VCaP (cell line): ENCODE data around the gene HEXD.

ENCODE experiments used
- H3K27ac ChIP-seq: fragments of 450-650 bp; 2 replicates; pipeline ENCODE4 v1.5.1; 2017
- CTCF ChIP-seq: fragments of 450-650 bp; conservative IDR thresholded peaks from 2 replicates; pipeline ENCODE4 v1.5.1; 2017; ENCODE audit warnings: mild to moderate bottlenecking, moderate library complexity

The HEXD gene

GRCh38 chr17:82396601-82397435, 21.3 kb upstream of the HEXD start:
- H3K27ac ChIP-seq = peak overlapping the region; percentile 84
- no peak for TF ChIP-seq CTCF

DNA sequence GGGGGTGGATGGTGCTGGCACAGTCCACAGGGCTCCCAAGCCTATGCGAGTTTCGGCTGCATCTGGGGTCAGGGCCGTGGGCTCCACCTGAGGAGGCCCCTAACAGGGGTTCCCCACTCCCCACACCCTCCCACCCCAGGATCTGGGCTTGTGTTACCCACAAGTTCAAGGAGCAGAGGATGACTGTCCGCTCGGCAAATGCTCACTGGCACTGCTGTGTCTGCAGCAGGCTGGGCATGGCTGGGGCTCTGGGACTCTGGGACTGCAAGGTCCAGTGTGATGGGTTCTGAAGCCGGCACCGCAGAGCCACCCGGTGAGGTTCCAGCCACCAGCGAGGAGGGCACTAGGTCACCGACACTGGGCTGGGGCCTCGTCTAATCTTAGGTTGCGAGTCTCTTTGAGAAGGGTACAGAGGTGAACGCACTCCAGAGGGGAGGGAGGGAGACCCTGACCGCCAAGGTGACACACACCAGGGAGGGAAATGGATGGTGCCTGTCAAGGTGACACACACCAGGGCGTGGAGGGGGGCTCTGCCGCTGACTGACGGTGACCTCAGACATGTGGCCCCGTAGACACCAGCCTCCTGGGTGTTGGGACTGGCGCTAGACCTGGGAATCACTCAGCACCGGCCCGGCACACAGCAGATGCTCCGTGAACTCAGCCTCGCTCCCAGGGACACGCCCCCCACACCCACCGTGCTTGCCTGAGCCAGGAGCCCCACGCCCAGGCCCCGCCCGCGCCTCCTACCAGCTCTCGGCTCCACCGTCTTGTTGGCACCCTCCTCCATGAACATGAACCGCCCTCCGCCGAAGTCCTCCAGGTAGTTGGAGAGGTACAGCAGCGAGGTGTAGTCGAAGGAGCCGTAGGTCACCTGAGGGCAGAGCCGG, 20.5 kb upstream of the HEXD start:
- TF ChIP-seq CTCF = no peak
- peak overlapping the region; percentile 84 for H3K27ac ChIP-seq

DNA sequence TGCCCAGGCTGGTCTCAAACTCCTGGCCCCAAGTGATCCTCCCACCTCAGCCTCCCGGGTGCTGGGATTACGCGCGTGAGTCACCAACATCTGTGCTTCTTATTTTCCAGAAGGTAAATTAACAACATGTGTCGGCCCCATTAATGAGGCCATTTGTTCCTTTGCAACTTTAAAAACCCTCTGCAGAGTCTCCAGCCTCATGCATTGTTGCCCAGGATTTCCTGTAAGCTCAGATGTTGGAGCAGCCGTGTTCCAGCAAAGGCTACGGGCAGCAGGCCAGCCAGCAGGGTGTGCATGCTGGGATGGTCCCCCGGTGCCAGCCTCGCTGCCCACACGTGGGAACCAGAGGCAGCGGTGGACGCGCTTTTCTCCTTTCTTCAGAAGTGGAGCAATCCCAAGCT, 19.1 kb upstream of the HEXD start:
- no peak for TF ChIP-seq CTCF

DNA sequence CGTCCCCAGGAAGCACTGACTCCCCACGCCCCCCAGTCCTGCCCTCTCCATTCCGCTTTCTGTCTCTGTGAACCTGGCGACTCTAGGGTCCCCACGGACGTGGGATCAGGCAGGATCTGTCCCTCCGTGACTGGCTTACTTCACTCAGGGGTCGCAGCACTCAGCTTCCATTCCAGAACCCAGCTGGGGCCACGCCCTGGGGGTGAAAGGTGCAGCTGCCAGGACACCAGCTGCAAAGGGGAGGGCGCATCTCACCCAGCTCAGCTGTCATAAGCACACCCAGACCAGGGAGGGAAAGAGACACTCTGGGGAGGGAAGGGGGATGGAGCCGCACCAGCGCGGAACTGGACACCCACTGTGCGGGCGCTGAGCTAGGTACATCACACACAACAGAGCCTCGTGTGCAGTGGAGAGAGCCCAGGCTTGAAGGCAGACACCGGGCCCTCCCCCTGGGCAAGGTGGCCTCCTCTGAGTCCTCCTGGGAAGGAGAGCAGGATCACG, 18.5 kb upstream of the HEXD start:
- H3K27ac ChIP-seq = no peak overlapping the region; the same call in 1 of the 2 replicates
- TF ChIP-seq CTCF = no peak

More for the DNA sequence above, 19.1 kb upstream of the HEXD start:
- peak overlapping the region; percentile 10; the same call in 1 of the 2 replicates for H3K27ac ChIP-seq

- H3K27ac ChIP-seq = no peak overlapping the region
- no peak for TF ChIP-seq CTCF
Observed at GRCh38 chr17:82400206-82400605, 17.9 kb upstream of the HEXD start.

GRCh38 chr17:82400830-82401229, 17.3 kb upstream of the HEXD start:
- no peak for TF ChIP-seq CTCF
- H3K27ac ChIP-seq = no peak overlapping the region

DNA sequence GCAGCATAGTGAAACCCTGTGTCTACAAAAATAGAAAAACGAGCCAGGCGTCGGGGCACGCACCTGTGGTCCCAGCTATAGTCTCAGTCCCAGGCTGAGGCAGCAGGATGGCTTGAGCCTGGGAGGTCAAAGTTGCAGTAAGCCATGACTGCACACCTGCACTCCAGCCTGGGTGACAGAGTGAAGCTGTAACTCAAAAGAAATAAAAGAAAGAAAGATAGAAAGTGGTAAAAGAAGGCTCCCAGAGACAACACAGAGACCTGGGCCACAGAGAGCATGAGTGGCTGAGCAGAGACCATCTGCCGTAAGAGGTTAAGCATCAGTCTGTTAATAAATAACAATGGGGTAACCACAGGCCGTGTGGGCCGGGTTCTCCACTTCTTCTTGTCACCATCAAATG, 15.3 kb upstream of the HEXD start:
- no peak overlapping the region for H3K27ac ChIP-seq
- no peak for TF ChIP-seq CTCF
